OCI-LY7 (cell line): Measurements from ENCODE around the gene LIN28A. TPM values are rescaled to one million over a fixed set of nuclear protein-coding genes. Genes with fewer than 3 reads are reported as not detected.

ENCODE experiments used
- BruUV-seq: library from RNA; stranded (reverse); fragments of 400-500 nt; replicated peaks from 2 replicates; lab custom pipeline; 2021; lab: Mats Ljungman, UMichigan
- CTCF ChIA-PET: fragments of 300-600 bp; sonication (Branson Sonifier 250); formaldehyde crosslinking; loops from one replicate; lab custom pipeline; 2022; ENCODE audit warnings: antibody characterized with exemption; ENCODE audit not compliant: unreplicated experiment; lab: Charles Lee
- POLR2A ChIA-PET: fragments of 300-600 bp; sonication (Branson Sonifier 250); formaldehyde crosslinking; loops from one replicate; lab custom pipeline; 2022; ENCODE audit warnings: antibody characterized with exemption; lab: Charles Lee
- DNase-seq: peaks from one replicate; pipeline ENCODE4 v3.0.0-alpha.2; 2015; ENCODE audit warnings: low spot score
- H2AFZ ChIP-seq: fragments of 200-600 bp; sonication (generic), shearing (Covaris generic); 2 replicates; pipeline ENCODE4 v1.6.1; 2014; ENCODE audit warnings: mild to moderate bottlenecking, antibody characterized with exemption, low read length, moderate library complexity
- H3K27ac ChIP-seq: fragments of 200-600 bp; sonication (generic); 2 replicates; pipeline ENCODE4 v1.5.1; 2014; ENCODE audit warnings: mixed run types, low read depth, mild to moderate bottlenecking, moderate library complexity, low read length, inconsistent platforms; ENCODE audit not compliant: poor library complexity, severe bottlenecking
- H3K36me3 ChIP-seq: fragments of 200-600 bp; sonication (generic); 2 replicates; pipeline ENCODE4 v1.6.1; 2014; ENCODE audit warnings: mild to moderate bottlenecking, antibody characterized with exemption, low read length, moderate library complexity, mixed read lengths; ENCODE audit not compliant: insufficient read depth
- H3K4me1 ChIP-seq: fragments of 200-600 bp; sonication (generic); 2 replicates; pipeline ENCODE4 v1.5.1; 2014; ENCODE audit warnings: mild to moderate bottlenecking, low read length; ENCODE audit not compliant: insufficient read depth, poor library complexity, severe bottlenecking
- H3K4me2 ChIP-seq: fragments of 200-600 bp; sonication (generic); 2 replicates; pipeline ENCODE4 v1.6.1; 2014; ENCODE audit warnings: mild to moderate bottlenecking, low read length
- H3K4me3 ChIP-seq: fragments of 200-600 bp; sonication (generic); 2 replicates; pipeline ENCODE4 v1.5.1; 2014; ENCODE audit warnings: mild to moderate bottlenecking, low read depth, low read length; ENCODE audit not compliant: poor library complexity, severe bottlenecking
- H3K79me2 ChIP-seq: fragments of 200-600 bp; sonication (generic); 2 replicates; pipeline ENCODE4 v1.6.1; 2016; ENCODE audit warnings: low read depth, mild to moderate bottlenecking, low read length, moderate library complexity, mixed read lengths; ENCODE audit not compliant: insufficient read depth
- H3K9me2 ChIP-seq: fragments of 200-600 bp; sonication (generic); 2 replicates; pipeline ENCODE4 v1.6.1; 2016; ENCODE audit warnings: mild to moderate bottlenecking, low read length, mixed read lengths; ENCODE audit not compliant: insufficient read depth
- H3K9me3 ChIP-seq: fragments of 200-600 bp; sonication (generic); 2 replicates; pipeline ENCODE4 v1.6.1; 2014; ENCODE audit warnings: mild to moderate bottlenecking, mixed run types, low read length, mixed read lengths
- H4K20me1 ChIP-seq: fragments of 200-600 bp; sonication (generic); 2 replicates; pipeline ENCODE4 v1.6.1; 2014; ENCODE audit warnings: mild to moderate bottlenecking, antibody characterized with exemption, low read length, moderate library complexity, mixed read lengths; ENCODE audit not compliant: insufficient read depth
- CTCF ChIP-seq: fragments of 200-600 bp; sonication (generic); conservative IDR thresholded peaks from 2 replicates; pipeline ENCODE4 v1.5.1; 2014; ENCODE audit warnings: mild to moderate bottlenecking, antibody characterized with exemption, low read length, moderate library complexity, mixed read lengths
- EZH2phosphoT487 ChIP-seq: fragments of 200-600 bp; sonication (generic); IDR thresholded peaks from 2 replicates; pipeline ENCODE4 v1.6.1; 2018; ENCODE audit warnings: low read depth, borderline replicate concordance, mild to moderate bottlenecking, mixed run types, antibody characterized with exemption, low read length, moderate library complexity, mixed read lengths
- intact Hi-C: fragments of 100-400 bp; cut with micrococcal nuclease; formaldehyde crosslinking; loops from one replicate; pipeline ENCODE4 v1.10.0; 2022; ENCODE audit not compliant: unreplicated experiment
- total RNA-seq, 2 experiments: library from RNA; depleted of rRNA in 1 of 2; stranded (reverse); fragments of >200 nt in 1 of 2; shearing (Covaris generic) in 1 of 2; gene quantifications; 2 replicates each; pipeline ENCODE4 v1.2.3, GENCODE V29; 2014 to 2022

LIN28A gene
- total RNA-seq, 2 experiments from 2014 or later, result not detected

- TF ChIP-seq CTCF (no peak), EZH2phosphoT487 (no peak)
- H3K4me3 ChIP-seq, result no peak overlapping the region
- H3K9me3 ChIP-seq, result no peaks in the 10 kb centered on the region
- H3K36me3 ChIP-seq, result no peaks in the 10 kb centered on the region
- intact Hi-C loops, result no loop called here
- peaks cover 6% of the 10 kb centered on the region for H3K4me1 ChIP-seq
- H3K27ac ChIP-seq, result no peak overlapping the region
- no peaks in the 10 kb centered on the region for H4K20me1 ChIP-seq
- H3K79me2 ChIP-seq, result no peaks in the 10 kb centered on the region
- H3K9me2 ChIP-seq, result no peaks in the 10 kb centered on the region
- no peak for DNase-seq
- no peak overlapping the region for H3K4me2 ChIP-seq
- POLR2A ChIA-PET, result interaction anchor here (0.6 to 1.6 kb wide), 3 partner anchors 10 to 124 kb away, joined by 3 to 4 read pairs (median 3); no protein-coding TSS in a partner anchor
- H2AFZ ChIP-seq, result no peak overlapping the region
- BruUV-seq, result no TSS peak
- CTCF ChIA-PET, result interaction anchor here (0.6 kb wide), 1 partner anchor 80 kb away, joined by 6 read pairs; no protein-coding TSS in a partner anchor
Observed at GRCh38 chr1:26364956-26365355, 45.7 kb upstream of the LIN28A start.

DNA sequence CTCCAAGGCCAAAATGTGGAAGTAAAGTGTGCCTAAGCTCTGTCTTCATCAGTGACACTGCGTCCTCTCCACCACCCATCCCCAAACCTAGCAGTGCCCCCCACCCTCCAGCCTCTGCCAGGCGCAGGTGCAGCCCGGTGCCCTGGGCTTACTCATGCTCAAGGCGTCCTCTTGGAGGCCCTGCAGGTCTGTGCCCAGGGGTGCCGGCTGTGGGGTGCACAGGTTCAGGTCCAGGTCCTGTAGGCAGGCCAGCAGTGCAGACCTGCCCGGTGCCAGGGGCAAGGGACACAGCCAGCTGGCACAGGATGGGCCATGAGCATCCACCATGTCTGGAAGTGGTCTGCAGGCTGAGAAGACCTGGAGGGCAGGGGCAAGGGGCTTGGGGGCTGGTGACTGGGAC lies 43.2 kb upstream of the LIN28A start:
- ChIA-PET POLR2A (no interaction called here), CTCF (no interaction called here)
- Histone ChIP-seq H4K20me1 (no peaks in the 10 kb centered on the region), H3K9me3 (no peaks in the 10 kb centered on the region), H3K4me2 (no peak overlapping the region), H3K36me3 (no peaks in the 10 kb centered on the region), H2AFZ (no peak overlapping the region), H3K9me2 (no peaks in the 10 kb centered on the region), H3K4me1 (peaks cover 6% of the 10 kb centered on the region), H3K79me2 (no peaks in the 10 kb centered on the region), H3K4me3 (no peak overlapping the region), H3K27ac (no peak overlapping the region)
- no peak for TF ChIP-seq CTCF
- no peak for TF ChIP-seq EZH2phosphoT487
- intact Hi-C loops, result no loop called here
- BruUV-seq, result no TSS peak
- no peak for DNase-seq

GRCh38 chr1:26368006-26368405 lies 42.6 kb upstream of the LIN28A start:
- POLR2A ChIA-PET, result no interaction called here
- CTCF ChIA-PET, result no interaction called here
- TF ChIP-seq CTCF, result no peak
- H3K4me2 ChIP-seq, result no peak overlapping the region
- H3K9me2 ChIP-seq, result no peaks in the 10 kb centered on the region
- intact Hi-C loops, result no loop called here
- H2AFZ ChIP-seq, result no peak overlapping the region
- BruUV-seq, result no TSS peak
- H3K4me1 ChIP-seq, result peaks cover 6% of the 10 kb centered on the region
- no peaks in the 10 kb centered on the region for H3K9me3 ChIP-seq
- H4K20me1 ChIP-seq, result no peaks in the 10 kb centered on the region
- no peaks in the 10 kb centered on the region for H3K79me2 ChIP-seq
- no peak overlapping the region for H3K4me3 ChIP-seq
- H3K36me3 ChIP-seq, result no peaks in the 10 kb centered on the region
- H3K27ac ChIP-seq, result no peak overlapping the region
- DNase-seq, result no peak
